AML-193 (cell line): ENCODE measurements around the gene KRTAP5-7.

Experiments used
- DNase-seq, 2 experiments: peaks; one replicate each; lab custom pipeline; 2025; lab: John Stamatoyannopoulos, UW

The KRTAP5-7 gene

DNA sequence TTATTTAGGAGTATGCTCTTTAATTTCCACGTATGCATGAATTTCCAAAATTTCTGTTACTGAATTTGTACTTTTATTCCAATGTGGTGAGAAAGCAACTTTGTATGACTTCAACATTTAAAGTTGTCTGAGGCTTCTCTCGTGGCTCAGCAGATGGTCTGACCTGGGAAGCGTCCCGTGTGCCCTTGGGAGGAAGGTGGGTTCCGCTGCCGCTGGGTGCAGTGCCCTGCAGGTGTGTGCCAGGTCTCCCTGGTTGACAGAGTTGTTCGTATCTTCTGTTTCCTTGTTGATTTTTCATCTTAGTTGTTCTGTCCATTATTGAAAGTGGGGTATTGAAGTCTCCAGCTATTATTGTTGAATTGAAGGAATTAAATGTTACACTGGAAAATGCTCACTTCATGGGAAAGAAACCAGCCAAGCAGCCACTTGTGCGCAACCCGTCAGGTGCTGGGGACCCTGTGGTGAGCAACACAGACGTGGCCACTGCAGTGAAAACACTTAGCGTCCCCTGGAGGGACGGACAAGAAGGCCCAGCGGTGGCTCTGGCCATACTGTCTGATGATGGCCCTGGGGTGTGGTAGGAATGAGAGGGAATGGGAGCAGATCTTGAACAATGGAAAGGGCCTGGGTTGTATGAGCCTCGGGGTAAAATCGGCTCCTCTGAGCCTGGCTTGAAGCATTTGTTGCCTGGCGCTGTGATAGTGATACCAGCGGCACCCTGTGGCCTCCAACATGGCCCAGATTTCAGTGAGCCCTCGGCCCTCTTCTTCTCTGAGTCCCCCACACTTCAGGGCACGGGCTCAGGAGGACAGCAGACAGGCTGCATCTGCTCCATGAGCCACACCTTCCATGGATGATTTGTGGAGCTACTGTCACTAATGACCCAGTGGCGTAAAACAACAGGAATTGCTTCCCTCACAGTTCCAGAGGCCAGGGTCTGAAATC lies 31.5 kb upstream of the KRTAP5-7 start:
- no peak for DNase-seq

DNA sequence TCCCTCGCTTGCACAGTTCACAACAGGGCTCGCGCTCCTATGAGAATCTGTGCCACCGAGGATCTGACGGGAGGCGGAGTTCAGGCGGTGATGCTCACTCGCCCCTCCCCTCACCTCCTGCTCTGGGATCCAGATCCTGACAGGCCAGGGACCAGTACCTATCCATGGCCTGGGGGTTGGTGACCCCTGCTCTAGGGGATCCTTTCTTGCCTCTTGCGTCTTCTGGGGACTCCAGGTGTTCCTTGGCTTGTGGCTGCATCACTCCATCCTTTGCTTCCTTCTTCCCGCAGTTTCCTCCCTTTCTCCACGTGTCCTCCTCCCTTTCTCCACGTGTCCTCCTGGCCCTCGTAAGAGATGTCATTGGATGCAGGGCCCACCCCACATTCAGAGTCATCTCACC lies 30.6 kb upstream of the KRTAP5-7 start:
- DNase-seq: no peak

GRCh38 chr11:71498091-71498490 lies 29.0 kb upstream of the KRTAP5-7 start:
- no peak for DNase-seq

- no peak for DNase-seq
These were observed 27.9 kb upstream of the KRTAP5-7 start for GRCh38 chr11:71499125-71499524.

DNA sequence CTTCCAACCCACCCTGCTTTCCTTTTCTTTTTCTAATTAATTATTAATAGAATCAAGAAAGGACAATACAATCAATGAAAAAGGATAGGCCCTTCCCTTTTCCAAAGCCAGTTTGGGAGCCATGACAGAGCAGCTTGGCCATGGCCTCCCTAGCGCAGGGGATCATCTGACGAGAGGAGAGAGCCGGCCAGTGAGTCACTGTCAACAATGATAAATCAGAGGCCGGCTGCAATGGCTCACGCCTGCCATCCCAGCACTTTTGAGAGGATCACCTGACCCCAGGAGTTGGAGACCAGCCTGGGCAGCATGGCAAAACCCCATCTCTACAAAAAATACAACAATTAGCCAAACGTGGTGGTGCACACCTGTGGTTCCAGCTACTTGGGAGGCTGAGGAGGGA lies 27.5 kb upstream of the KRTAP5-7 start:
- DNase-seq: no peak

GRCh38 chr11:71500601-71501021 lies 26.5 kb upstream of the KRTAP5-7 start:
- no peak for DNase-seq

- no peak for DNase-seq
These were observed 25.7 kb upstream of the KRTAP5-7 start for GRCh38 chr11:71501071-71501985.

- no peak for DNase-seq
These were observed 25.0 kb upstream of the KRTAP5-7 start for GRCh38 chr11:71502026-71502425.

DNA sequence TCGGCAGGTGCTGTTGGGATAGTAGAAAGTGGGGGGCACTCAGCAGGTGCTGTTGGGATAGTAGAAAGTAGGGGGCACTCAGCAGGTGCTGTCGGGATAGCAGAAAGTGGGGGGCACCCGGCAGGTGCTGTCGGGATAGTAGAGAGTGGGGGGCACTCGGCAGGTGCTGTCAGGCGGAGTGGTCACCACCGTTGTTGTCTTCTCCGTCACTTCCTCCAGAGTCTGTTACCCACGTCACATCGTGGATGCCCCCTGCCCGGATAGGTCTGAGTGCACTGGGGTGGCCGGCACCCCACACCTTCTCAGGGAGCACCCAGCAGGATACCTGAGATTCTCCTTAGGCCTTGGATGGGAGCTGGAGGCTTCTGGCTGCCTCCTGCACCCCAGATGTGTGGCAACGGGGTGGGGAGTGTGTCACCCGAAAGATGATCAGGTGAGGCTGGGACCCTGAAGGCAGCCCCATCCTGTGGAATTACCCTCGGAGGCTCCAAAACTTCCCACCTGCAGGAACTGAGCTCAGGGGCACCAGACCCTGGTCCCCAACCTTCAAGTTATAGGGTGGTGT lies 24.1 kb upstream of the KRTAP5-7 start:
- no peak for DNase-seq

GRCh38 chr11:71504531-71504930 lies 22.5 kb upstream of the KRTAP5-7 start:
- DNase-seq: no peak

GRCh38 chr11:71505001-71505400 lies 22.1 kb upstream of the KRTAP5-7 start:
- DNase-seq: no peak

DNA sequence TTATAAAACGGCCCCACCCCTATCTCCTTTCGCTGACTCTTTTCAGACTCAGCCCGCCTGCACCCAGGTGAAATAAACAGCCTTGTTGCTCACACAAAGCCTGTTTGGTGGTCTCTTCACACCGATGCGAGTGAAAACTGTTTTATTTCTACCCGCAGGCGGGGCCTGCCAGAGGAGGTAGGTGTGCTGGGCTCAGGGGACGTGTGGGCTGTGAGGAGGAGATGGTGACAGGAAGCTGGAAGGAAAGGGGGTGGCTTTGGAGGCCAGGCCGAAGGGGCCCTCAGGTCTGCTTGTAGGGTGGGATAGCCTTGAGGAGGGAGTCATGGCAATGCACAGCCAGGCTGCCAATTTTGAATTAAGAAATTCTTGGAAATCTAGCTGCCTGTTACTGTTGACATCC lies 21.3 kb upstream of the KRTAP5-7 start:
- DNase-seq: no peak

GRCh38 chr11:71507102-71507501 lies 20.0 kb upstream of the KRTAP5-7 start:
- DNase-seq: no peak

GRCh38 chr11:71518506-71519471 lies 8.3 kb upstream of the KRTAP5-7 start:
- DNase-seq: no peak

DNA sequence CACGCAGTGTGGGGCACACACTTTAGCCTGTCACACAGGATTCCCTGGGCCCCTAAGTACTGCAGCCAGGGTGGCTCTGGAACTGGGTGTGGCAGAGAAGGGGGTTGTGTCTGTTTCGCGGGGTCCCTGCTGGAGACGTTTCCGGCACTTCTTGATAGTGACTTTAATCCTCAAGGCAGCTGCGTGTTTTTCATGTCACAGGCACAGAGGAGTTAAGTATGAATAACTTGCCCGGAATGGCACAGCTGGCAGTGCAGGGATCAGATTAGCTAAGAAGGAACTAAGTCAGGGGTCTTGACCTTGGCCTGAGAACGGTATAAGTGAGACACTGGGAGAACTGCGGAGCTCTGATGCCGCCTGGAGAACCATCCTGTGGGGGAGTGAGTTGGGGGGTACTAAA lies 7.5 kb upstream of the KRTAP5-7 start:
- no peak for DNase-seq

GRCh38 chr11:71525188-71525937 lies 1.7 kb upstream of the KRTAP5-7 start:
- DNase-seq: no peak

DNA sequence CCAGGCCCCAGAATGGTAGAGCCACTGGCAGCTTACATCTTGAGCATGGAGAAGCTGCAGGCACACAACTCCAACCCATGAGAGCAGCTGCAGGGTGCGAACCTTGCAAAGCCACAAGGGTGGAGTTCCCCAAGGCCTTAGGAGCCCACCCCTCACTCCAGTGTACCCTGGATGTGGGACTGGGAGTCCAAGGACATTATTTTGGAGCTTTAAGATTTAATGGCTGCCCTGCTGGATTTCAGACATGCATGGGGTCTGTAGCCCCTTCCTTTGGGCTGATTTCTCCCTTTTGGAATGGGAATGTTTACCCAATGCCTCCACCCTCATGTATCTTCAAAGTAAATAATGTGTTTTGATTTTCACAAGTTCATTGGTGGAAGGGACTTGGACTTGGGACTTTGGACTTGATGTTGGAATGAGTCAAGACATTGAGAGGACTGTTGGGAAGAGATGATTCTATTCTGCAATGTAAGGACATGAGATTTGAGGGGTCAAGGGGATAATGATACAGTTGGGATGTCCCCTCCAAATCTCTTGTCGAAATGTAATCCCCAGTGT lies 1.1 kb upstream of the KRTAP5-7 start:
- DNase-seq: no peak

DNA sequence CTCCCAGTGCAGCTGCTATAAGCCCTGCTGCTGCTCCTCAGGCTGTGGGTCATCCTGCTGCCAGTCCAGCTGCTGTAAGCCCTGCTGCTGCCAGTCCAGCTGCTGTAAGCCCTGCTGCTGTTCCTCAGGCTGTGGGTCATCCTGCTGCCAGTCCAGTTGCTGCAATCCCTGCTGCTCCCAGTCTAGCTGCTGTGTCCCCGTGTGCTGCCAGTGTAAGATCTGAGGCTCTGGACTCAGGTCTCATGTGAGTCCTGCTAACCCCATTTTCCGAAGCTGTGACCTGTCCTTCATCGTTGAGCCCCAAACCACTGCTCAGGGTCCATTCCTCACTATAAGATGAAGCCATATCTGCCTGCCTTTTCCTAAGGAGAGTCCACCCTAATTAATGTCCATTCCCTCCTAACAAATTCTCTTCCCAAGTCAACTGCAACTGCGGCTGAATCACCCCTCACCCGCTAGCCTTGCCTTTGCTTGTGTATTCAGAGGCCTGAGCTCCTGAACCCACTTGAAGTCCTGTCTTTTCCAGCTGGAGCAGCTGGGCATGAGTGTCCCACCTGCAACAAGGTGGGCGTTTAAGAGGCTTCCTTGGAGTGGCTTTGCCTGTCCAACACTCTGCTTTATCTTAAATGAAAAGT lies 626 bp downstream of the KRTAP5-7 start:
- DNase-seq: no peak

DNA sequence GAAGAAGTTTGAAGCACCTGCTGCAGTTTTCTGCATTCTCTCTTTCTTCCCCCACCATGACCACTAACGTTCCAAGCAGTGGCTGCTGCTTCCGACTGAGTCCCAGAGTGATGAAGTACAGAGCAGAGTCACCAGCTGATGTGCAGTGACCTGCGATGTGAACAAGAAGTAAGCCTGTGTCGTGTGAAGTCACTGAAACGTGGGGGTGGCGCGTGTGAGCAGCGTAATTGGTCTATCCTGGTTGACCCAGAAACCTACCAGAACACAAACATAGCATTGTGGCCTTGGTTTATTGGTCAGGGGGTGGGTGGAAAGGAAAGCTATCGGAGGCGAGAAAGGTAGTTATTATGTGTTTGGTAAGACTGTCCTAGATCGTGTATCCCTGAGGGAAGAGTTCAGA lies 3.5 kb downstream of the KRTAP5-7 start:
- no peak for DNase-seq
